Measurements from ENCODE around the gene ZGLP1.

Gene ZGLP1

GRCh38 chr19:10325732-10326131 lies 16.1 kb upstream of the ZGLP1 start:
- DNase-seq: no peak

- no peak for DNase-seq
Measured at GRCh38 chr19:10321874-10322835, 12.5 kb upstream of the ZGLP1 start.

GRCh38 chr19:10321417-10321797 lies 11.8 kb upstream of the ZGLP1 start:
- no peak for DNase-seq

- DNase-seq: no peak
Measured at GRCh38 chr19:10320602-10321416, 11.2 kb upstream of the ZGLP1 start.

GRCh38 chr19:10318807-10319682 lies 9.4 kb upstream of the ZGLP1 start:
- no peak for DNase-seq

- DNase-seq: no peak
Measured at GRCh38 chr19:10317857-10318462, 8.3 kb upstream of the ZGLP1 start.

GRCh38 chr19:10317045-10317856 lies 7.6 kb upstream of the ZGLP1 start:
- DNase-seq: no peak

GRCh38 chr19:10316229-10317044 lies 6.8 kb upstream of the ZGLP1 start:
- DNase-seq: no peak

- peak; percentile 75 to 88 (median 84) for DNase-seq
Measured at GRCh38 chr19:10315335-10316214, 6.0 kb upstream of the ZGLP1 start, which contains the start of gene FDX2. FDX2 (minus strand) TSS chr19:10316015; CDS start chr19:10315996, 19 bp downstream.

GRCh38 chr19:10306327-10306726 lies 3.3 kb downstream of the ZGLP1 start:
- DNase-seq: no peak

GRCh38 chr19:10305139-10305806 lies 4.3 kb downstream of the ZGLP1 start:
- no peak for DNase-seq

GRCh38 chr19:10299545-10300458 lies 9.8 kb downstream of the ZGLP1 start:
- DNase-seq: no peak

GRCh38 chr19:10295847-10296591 lies 13.6 kb downstream of the ZGLP1 start:
- DNase-seq: no peak

- peak in 2 of 4 experiments; percentile 43 to 58 for DNase-seq
Measured at GRCh38 chr19:10295305-10295846, 14.2 kb downstream of the ZGLP1 start.

- no peak for DNase-seq
Measured at GRCh38 chr19:10294368-10294697, 15.3 kb downstream of the ZGLP1 start.

GRCh38 chr19:10293637-10294367 lies 15.8 kb downstream of the ZGLP1 start:
- DNase-seq: no peak
